Endothelial cell of coronary artery (primary cell): ENCODE data around the gene KCNA4. TPM values are rescaled to one million over a fixed set of nuclear protein-coding genes. Genes with fewer than 3 reads are reported as not detected.

Experiments used
- total RNA-seq: library from RNA; depleted of rRNA; stranded (reverse); fragments of >200 nt; gene quantifications from 2 replicates; pipeline ENCODE4 v1.2.3, GENCODE V29; 2014

KCNA4 gene
- total RNA-seq = not detected in 2 replicates

DNA sequence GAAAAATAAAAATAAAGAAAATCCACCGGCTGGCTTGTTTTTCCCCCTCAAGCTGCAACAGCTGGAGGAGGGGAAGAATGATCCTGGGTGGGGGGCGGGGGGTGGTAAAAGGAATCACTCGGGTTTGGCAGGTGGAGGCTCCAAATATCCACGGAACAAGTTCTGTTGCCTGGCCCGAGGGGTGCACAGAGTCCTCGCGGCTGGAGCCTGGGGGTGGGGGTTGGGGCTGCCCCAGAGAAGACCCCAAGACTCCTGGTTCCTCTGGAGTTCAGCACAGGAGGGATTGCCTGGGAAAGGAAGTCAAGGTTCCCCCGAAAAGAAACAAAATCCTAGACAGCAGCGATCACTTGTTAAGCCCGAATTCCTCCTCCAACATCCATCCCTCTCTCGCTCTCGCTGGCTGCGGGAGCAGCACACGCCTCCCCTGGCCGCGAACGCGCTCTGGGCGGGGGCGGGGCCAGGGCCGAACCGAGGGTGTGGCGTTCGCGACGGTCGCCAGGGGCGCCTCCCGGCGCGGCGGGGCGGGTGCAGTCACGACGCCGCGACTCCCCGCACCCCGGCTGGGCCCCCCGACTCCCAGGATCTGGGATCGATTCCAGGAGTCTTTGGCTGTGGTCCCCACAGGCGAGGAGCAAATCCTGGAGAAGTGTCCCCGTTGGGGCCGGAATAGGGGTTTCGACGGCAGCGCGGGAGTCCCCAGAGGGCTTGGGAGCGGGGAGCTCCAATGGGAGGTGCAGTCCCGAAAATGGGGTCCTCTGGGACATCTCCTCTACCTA, at the start of gene KCNA4:
Gene KCNA4 (minus strand): TSS at position 443 of the 776 bp plus-strand sequence. CDS start 4,352 bp downstream, outside the sequence.

Other genes starting within 250 kb of the KCNA4 start
- gene FSHB, start 214.0 kb upstream of the KCNA4 start, total RNA-seq = not detected in 2 replicates